HCT116 (cell line): ENCODE results near the gene UBAP1L. TPM values are rescaled to one million over a fixed set of nuclear protein-coding genes. Genes with fewer than 3 reads are reported as not detected.

Source experiments
- ATAC-seq: fragments of 200-7000 bp; cut with Tn5 transposase; 2 replicates; pipeline ENCODE4 v1.9.1; 2020; ENCODE audit warnings: mild to moderate bottlenecking, moderate library complexity
- BruUV-seq: library from RNA; stranded (reverse); fragments of 400-500 nt; replicated peaks from 2 replicates; lab custom pipeline; 2021; lab: Mats Ljungman, UMichigan
- CTCF ChIA-PET: fragments of 300-600 bp; sonication (Branson Sonifier 250); formaldehyde crosslinking; loops from one replicate; lab custom pipeline; 2021; ENCODE audit warnings: antibody characterized with exemption; lab: Charles Lee
- POLR2A ChIA-PET: fragments of 300-600, 350-600 bp; sonication (Branson Sonifier 250); formaldehyde crosslinking; loops from one replicate; lab custom pipeline; 2021; ENCODE audit warnings: antibody characterized with exemption; lab: Charles Lee
- RAD21 ChIA-PET, 2 experiments: fragments of 300-600 bp; sonication (Branson Sonifier 250); formaldehyde crosslinking; loops; one replicate each; lab custom pipeline; 2023; ENCODE audit warnings: low total read pairs in 2 of 2; ENCODE audit not compliant: uncharacterized antibody in 2 of 2, unreplicated experiment in 2 of 2, low non-redundant PET in 1 of 2; lab: Charles Lee
- DNase-seq: peaks from one replicate; pipeline ENCODE4 v3.0.0-alpha.2; 2010; ENCODE audit warnings: low read depth, low spot score
- H2AFZ ChIP-seq: fragments of 200-600 bp; shearing (Covaris generic), sonication (generic); 2 replicates; pipeline ENCODE4 v1.6.1; 2017; ENCODE audit warnings: low read depth, mixed run types, mixed read lengths, antibody characterized with exemption, low read length; ENCODE audit not compliant: poor library complexity, severe bottlenecking
- H3K27ac ChIP-seq: 2 replicates; pipeline ENCODE4 v1.5.1; 2012; ENCODE audit warnings: low read depth, low read length
- H3K27me3 ChIP-seq: fragments of 200-600 bp; sonication (generic); 2 replicates; pipeline ENCODE4 v1.6.1; 2016; ENCODE audit warnings: mixed run types, low read length, mixed read lengths; ENCODE audit not compliant: insufficient read depth
- H3K36me3 ChIP-seq, 2 experiments: fragments of 200-500 bp in 1 of 2; fragments of 200-600 bp in 1 of 2; sonication (Bioruptor generic) in 1 of 2; sonication (generic) in 1 of 2; 2 replicates each; pipeline versions ENCODE4 v1.5.1 to v1.6.1; 2014 to 2016; ENCODE audit warnings: low read length in 2 of 2, inconsistent platforms in 1 of 2, mixed read lengths in 1 of 2, mixed run types in 1 of 2; ENCODE audit not compliant: insufficient read depth in 2 of 2, control insufficient read depth in 1 of 2
- H3K4me1 ChIP-seq, 2 experiments: fragments of 200-600 bp in 1 of 2; sonication (generic) in 1 of 2; 2 replicates each; pipeline versions ENCODE4 v1.5.1 to v1.6.1; 2012 to 2017; ENCODE audit warnings: low read length in 2 of 2, inconsistent platforms in 1 of 2, mild to moderate bottlenecking in 1 of 2, mixed read lengths in 1 of 2, mixed run types in 1 of 2, moderate library complexity in 1 of 2; ENCODE audit not compliant: insufficient read depth in 2 of 2, control insufficient read depth in 1 of 2
- H3K4me2 ChIP-seq: fragments of 200-600 bp; sonication (generic); 2 replicates; pipeline ENCODE4 v1.6.1; 2017; ENCODE audit warnings: mixed run types, low read length, mixed read lengths
- H3K4me3 ChIP-seq, 2 experiments: fragments of 200-600 bp in 1 of 2; sonication (generic) in 1 of 2; replicated peaks in 1 of 2; 2 replicates each; pipeline ENCODE4 v1.5.1; 2011 to 2016; ENCODE audit warnings: low read length in 2 of 2, control low read depth in 1 of 2, low read depth in 1 of 2, mild to moderate bottlenecking in 1 of 2, mixed read lengths in 1 of 2, mixed run types in 1 of 2
- H3K79me2 ChIP-seq: fragments of 200-600 bp; sonication (generic); 2 replicates; pipeline ENCODE4 v1.6.1; 2017; ENCODE audit warnings: mild to moderate bottlenecking, mixed run types, low read length, moderate library complexity, mixed read lengths; ENCODE audit not compliant: insufficient read depth
- H3K9ac ChIP-seq: fragments of 200-600 bp; sonication (generic); 2 replicates; pipeline ENCODE4 v1.6.1; 2016; ENCODE audit warnings: low read length, mixed read lengths
- H3K9me2 ChIP-seq: fragments of 200-600 bp; sonication (generic), shearing (Covaris generic); 2 replicates; pipeline ENCODE4 v1.6.1; 2017; ENCODE audit warnings: mixed run types, mild to moderate bottlenecking, moderate library complexity; ENCODE audit not compliant: insufficient read depth
- H3K9me3 ChIP-seq, 2 experiments: fragments of 200-500 bp in 1 of 2; fragments of 200-600 bp in 1 of 2; sonication (Bioruptor generic) in 1 of 2; sonication (generic) in 1 of 2; 2 replicates each; pipeline ENCODE4 v1.6.1; 2014 to 2017; ENCODE audit warnings: low read length in 2 of 2, mixed read lengths in 2 of 2, inconsistent platforms in 1 of 2, low read depth in 1 of 2, mild to moderate bottlenecking in 1 of 2, mixed run types in 1 of 2, moderate library complexity in 1 of 2; ENCODE audit not compliant: control insufficient read depth in 1 of 2, insufficient read depth in 1 of 2
- H4K20me1 ChIP-seq: fragments of 200-600 bp; sonication (generic), shearing (Covaris generic); 2 replicates; pipeline ENCODE4 v1.6.1; 2017; ENCODE audit warnings: mixed run types, mild to moderate bottlenecking, moderate library complexity; ENCODE audit not compliant: insufficient read depth
- ATF3 ChIP-seq: IDR thresholded peaks from 2 replicates; pipeline ENCODE4 v1.6.1; 2012
- CBX3 ChIP-seq: IDR thresholded peaks from 2 replicates; pipeline ENCODE4 v1.6.1; 2012; ENCODE audit warnings: low read depth
- CTCF ChIP-seq, 3 experiments: fragments of 200-600 bp in 1 of 3; sonication (generic) in 1 of 3; IDR thresholded peaks in 2 of 3; conservative IDR thresholded peaks in 1 of 3; 2 replicates each; pipeline ENCODE4 v1.5.1; 2012 to 2017; ENCODE audit warnings: low read depth in 2 of 3, low read length in 2 of 3, antibody characterized with exemption in 1 of 3, borderline replicate concordance in 1 of 3, control low read depth in 1 of 3, mild to moderate bottlenecking in 1 of 3, mixed read lengths in 1 of 3, mixed run types in 1 of 3, moderate library complexity in 1 of 3; ENCODE audit not compliant: insufficient read depth in 1 of 3
- EGR1 ChIP-seq: IDR thresholded peaks from 2 replicates; pipeline ENCODE4 v1.6.1; 2012; ENCODE audit warnings: low read depth
- EZH2 ChIP-seq: fragments of 200-600 bp; sonication (generic); IDR thresholded peaks from 2 replicates; pipeline ENCODE4 v1.6.1; 2017; ENCODE audit warnings: antibody characterized with exemption, mixed run types
- FOSL1 ChIP-seq: IDR thresholded peaks from 2 replicates; pipeline ENCODE4 v1.6.1; 2012; ENCODE audit warnings: low read depth
- MAX ChIP-seq: IDR thresholded peaks from 2 replicates; pipeline ENCODE4 v1.6.1; 2012
- POLR2AphosphoS5 ChIP-seq: IDR thresholded peaks from 2 replicates; pipeline ENCODE4 v1.6.1; 2011; ENCODE audit warnings: mild to moderate bottlenecking, low read depth, low read length, moderate library complexity
- RAD21 ChIP-seq: IDR thresholded peaks from 2 replicates; pipeline ENCODE4 v1.6.1; 2012; ENCODE audit warnings: low read depth, mild to moderate bottlenecking
- SIN3A ChIP-seq: IDR thresholded peaks from 2 replicates; pipeline ENCODE4 v1.6.1; 2012; ENCODE audit warnings: low read depth
- TCF7L2 ChIP-seq: IDR thresholded peaks from 2 replicates; pipeline ENCODE4 v1.7.0; 2011; ENCODE audit warnings: borderline replicate concordance, inconsistent platforms; ENCODE audit not compliant: insufficient read depth, insufficient read length; ENCODE audit errors: extremely low read depth
- ZBTB33 ChIP-seq: IDR thresholded peaks from 2 replicates; pipeline ENCODE4 v1.6.1; 2011; ENCODE audit warnings: mild to moderate bottlenecking, low read length, moderate library complexity; ENCODE audit not compliant: insufficient replicate concordance; ENCODE audit errors: extremely low read depth
- ZFX ChIP-seq: fragments of 450-650 bp; IDR thresholded peaks from 2 replicates; pipeline ENCODE4 v1.6.1; 2017
- ZNF274 ChIP-seq: fragments of 200-500 bp; sonication (Bioruptor generic); IDR thresholded peaks from 2 replicates; pipeline ENCODE4 v1.6.1; 2014; ENCODE audit warnings: mild to moderate bottlenecking, low read depth, low read length, inconsistent platforms
- intact Hi-C: fragments of 100-400 bp; cut with micrococcal nuclease; formaldehyde crosslinking; loops from 2 replicates; pipeline ENCODE4 v1.10.0; 2022
- total RNA-seq: library from RNA; stranded (reverse); gene quantifications from one replicate; pipeline ENCODE4 v1.2.1, GENCODE V29; 2021; ENCODE audit not compliant: unreplicated experiment

UBAP1L gene
- total RNA-seq, 1 experiment from 2014 or later, result 4.0 TPM

GRCh38 chr15:65130941-65131340 is 15.9 kb upstream of the UBAP1L start (continued):
- TF ChIP-seq SIN3A, result no peak
- TF ChIP-seq CBX3, result no peak
- no peak for TF ChIP-seq ZNF274
- TF ChIP-seq FOSL1, result no peak
- TF ChIP-seq RAD21, result no peak
- TF ChIP-seq TCF7L2, result no peak
- no peak for TF ChIP-seq ATF3
- no peak for TF ChIP-seq EZH2

GRCh38 chr15:65115542-65115941 is 542 bp upstream of the UBAP1L start:
- no TSS peak for BruUV-seq
- H2AFZ ChIP-seq, result no peak overlapping the region
- 0 out of 2 replicates have a peak, but pooled peaks cover 3% of the 10 kb centered on the region for H4K20me1 ChIP-seq
- H3K9ac ChIP-seq, result no peak overlapping the region
- ATAC-seq (no peak), DNase-seq (no peak)
- ChIA-PET POLR2A (no interaction called here), RAD21 (no interaction called here), CTCF (interaction anchor here (1.0 kb wide), 1 partner anchor 14 kb away, joined by 3 read pairs; no protein-coding TSS in a partner anchor)
- H3K4me1 ChIP-seq, result no peaks in the 10 kb centered on the region
- TF ChIP-seq SIN3A, result no peak
- no peak for TF ChIP-seq CTCF (IDR thresholded peaks at IDR 0.05 in 2 of 3, conservative IDR thresholded peaks at IDR 0.05 in 1 of 3; ENCODE audit: borderline replicate concordance in 1 of 3, insufficient read depth in 1 of 3, low read depth in 2 of 3, low read length in 2 of 3)
- TF ChIP-seq ZFX, result no peak
- TF ChIP-seq POLR2AphosphoS5, result no peak
- no peak for TF ChIP-seq EGR1
- no peak for TF ChIP-seq ZBTB33
- TF ChIP-seq MAX, result no peak
- no peaks in the 10 kb centered on the region for H3K27me3 ChIP-seq
- H3K79me2 ChIP-seq, result no peaks in the 10 kb centered on the region
- no peak overlapping the region for H3K27ac ChIP-seq
- no peaks in the 10 kb centered on the region for H3K9me2 ChIP-seq
- intact Hi-C loops, result no loop called here
- H3K36me3 ChIP-seq, result peaks cover 25 to 26% of the 10 kb centered on the region in 2 experiments
- no peak overlapping the region for H3K4me3 ChIP-seq
- H3K4me2 ChIP-seq, result no peak overlapping the region
- no peaks in the 10 kb centered on the region for H3K9me3 ChIP-seq
